Stimulated activated CD4-positive, alpha-beta T cell treated with anti-CD3 and anti-CD28 coated beads, Interleukin-2, amount 100 ng/mL, for 4 hours (primary cell): ENCODE data around the gene ME3.
"Not testable (repeated sequence)": the region's sequence is repeated elsewhere in the genome, so short reads cannot be mapped to it uniquely, and the experiment has no call there.

Source experiments
- DNase-seq: peaks from one replicate; pipeline ENCODE4 v3.0.0-alpha.2; 2020; ENCODE audit warnings: low read depth

ME3 gene

DNA sequence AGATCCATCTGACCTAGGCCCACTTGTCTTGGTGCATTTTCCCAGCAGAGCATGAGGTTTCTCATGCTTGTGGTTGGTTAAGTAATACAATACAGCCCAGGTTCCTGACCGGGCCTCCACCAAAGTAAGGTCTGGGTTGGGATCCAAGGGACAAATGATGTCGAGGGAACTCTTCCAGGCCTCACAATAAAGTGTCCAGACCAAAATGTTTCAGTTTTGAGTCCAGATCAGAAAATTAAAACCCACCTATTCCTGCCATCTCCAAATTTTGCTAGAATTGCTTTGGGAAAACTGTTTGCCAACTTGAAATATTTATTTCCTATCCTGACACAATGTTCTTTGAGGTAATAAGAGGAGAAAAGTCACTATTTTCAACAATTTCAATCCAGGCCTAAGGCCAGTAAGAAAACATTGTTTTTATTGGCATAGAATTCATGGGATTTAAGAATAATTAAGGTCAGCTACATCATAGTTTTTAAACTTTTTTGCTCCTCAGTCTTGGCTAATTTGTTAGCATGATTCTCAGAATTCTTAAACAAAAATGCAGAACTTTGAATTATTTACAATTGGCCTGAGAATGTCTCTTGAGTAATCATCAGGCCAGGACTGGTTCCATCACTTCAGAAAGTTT is 51.4 kb downstream of the ME3 start:
- DNase-seq, result no peak

DNA sequence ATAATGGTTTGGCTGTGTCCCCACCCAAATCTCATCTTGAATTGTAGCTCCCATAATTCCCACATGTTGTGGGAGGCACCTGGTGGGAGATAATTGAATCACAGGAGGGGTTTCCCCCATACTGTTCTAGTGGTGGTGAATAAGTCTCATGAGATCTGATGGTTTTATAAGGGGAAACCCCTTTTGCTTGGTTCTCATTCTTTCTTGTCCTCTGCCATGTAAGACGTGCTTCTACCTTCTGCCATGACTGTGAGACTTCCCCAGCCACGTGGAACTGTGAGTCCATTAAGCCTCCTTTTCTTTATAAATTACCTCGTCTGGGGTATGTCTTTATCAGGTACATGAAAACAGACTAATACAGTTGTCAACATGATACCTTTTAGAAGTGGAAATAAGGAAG is 53.0 kb downstream of the ME3 start:
- not testable (repeated sequence) for DNase-seq

DNA sequence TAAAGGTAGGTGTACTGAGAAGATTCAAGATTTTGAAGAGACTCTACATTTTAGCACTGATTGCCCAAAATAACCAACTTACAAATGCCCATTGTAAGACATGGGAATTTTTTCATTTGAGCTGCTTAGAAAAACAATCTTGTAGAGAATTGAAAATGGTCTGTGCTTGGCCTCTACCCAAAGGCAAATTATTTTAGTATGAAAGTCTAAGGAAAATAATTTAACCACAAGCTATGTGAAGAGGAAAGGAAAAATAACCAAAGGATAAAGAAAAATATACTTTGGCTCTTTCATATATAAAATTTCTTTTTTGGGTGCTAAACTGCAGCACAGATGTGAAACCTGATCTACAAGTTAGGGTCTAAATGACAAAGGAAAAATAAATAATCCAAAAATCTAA is 54.9 kb downstream of the ME3 start:
- no peak for DNase-seq

DNA sequence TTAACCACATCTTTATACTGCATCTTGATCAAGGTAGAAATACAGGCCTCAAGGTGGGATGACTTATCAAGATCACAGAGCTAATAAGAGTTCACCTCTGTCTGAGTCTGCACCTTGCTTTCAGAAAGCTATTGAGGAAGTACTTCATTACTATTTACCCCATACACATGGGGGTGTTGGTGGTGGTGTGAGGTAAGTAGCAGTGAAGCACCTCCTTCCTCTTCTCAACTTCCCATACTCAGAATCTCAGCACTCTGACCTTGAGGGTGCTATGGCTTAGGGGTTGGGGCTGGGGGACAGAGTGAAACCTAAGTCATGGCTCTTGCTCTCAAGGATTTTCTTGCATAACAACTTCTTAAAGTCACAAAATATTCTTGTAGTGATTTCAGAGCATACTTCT is 56.9 kb downstream of the ME3 start:
- no peak for DNase-seq

DNA sequence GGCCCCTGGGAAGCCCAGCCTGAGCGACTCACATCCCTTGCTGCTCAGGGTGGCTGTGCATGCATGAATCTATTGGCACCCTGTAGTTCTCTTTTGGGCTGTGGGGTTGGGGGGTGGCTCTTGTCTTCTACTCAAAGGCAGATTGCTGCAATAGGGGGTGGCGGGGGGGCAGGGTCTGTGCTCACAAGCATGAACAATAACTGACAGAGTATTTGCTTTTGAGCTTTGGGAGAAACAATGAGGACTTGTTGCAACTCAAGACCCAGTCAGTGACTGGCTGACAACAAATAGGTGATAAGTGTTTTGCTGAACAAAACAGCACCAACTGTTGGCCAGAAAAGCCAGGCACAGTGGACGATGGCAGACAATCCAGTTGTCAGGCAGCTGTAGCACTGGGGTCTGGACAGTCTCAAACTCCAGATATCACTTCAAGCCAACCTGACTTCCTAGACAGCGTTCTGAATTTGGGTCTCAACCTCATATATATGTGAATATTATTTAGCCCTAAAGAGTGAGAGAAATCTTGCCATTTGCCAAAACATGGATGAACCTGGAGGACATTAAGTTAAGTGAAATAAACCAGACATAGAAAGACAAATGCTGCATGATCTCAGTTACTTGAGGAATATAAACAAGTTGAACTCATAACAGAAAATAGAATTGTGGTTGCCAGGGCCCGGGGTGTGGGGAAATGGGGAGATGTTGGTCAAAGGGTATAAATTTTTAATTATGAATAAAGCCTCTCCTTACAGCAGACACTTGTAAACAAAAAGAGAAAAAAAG is 61.7 kb downstream of the ME3 start:
- DNase-seq, result no peak

DNA sequence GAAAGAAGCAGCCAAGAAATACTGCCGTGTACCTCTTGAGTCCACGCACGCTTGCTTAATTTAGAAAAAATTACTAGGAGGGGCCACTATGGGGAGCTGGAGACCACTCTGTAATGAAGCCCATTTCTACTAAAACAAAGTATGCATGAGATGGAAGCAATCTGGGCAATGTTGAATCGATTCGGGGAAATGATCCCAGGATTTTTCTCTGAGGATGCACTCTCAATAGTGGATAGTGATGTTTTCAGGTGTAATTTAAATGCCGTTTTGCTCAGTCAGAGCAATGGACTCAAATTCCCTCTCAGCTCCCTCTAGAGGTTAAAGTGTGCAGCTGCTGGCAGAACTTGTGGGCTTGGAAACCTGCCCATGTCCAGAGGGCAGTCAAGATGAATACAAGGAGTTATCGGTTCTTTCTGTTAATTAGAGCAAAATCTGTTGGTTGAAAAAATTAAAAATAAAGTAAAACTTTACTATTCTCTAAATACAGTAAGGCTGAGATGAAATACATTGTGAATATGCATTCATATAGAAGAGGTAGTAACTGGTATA is 64.1 kb downstream of the ME3 start:
- DNase-seq, result peak; percentile 12

DNA sequence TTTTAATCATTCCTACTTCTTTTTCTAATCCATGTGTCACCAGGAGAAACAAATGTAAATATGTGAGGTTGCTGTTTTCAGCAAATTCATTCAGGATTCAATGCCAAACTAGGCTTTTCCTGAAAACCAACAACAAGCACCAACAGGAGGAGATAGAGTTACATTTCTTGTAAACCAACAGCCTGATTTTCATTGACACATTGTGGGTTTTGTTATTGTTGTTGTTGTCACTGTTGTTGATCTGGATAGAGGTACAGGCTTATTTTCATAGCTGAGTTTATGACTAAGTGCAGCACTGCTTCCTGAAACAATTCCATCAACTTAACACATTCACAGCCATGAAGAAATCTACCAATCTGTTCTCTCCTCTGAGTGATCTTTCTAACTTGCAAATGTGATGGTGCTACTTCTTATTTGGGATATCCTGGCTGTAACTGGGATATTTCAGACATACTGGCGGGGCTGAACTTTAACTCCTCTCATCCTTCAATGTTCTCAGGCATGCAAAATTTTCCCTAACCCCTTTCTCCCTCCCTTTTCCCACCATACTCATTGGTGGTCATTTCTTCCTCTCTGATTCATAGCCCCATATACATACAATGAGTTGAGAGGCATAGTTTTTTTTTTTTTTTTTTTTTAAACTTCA is 65.5 kb downstream of the ME3 start:
- no peak for DNase-seq

DNA sequence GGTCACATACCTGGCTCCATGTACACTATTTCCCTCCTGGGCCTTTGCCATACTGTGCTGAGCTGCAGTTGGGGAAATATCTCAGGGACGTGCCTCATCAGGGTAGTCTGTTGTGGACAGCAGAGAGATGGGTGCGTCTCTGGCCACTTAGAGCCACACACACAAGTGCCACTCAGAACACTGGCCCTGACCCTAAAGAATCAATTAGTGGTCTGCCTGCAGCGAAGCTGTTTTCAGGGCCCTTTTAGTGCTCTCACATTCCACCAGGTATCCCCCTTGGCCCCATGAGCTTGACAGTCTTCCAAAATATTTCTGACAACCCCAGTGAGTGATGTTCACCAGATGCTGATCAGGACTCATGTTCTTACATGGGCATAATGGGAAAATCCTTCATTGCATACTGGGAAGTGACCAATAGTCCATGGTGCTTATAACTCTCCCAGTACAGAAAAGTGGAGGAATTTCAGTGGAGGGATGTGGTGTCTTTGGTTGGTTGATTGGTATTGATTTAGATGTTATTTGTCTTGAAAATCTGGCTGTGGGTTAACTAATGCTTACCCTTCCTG is 66.1 kb downstream of the ME3 start:
- DNase-seq, result no peak

DNA sequence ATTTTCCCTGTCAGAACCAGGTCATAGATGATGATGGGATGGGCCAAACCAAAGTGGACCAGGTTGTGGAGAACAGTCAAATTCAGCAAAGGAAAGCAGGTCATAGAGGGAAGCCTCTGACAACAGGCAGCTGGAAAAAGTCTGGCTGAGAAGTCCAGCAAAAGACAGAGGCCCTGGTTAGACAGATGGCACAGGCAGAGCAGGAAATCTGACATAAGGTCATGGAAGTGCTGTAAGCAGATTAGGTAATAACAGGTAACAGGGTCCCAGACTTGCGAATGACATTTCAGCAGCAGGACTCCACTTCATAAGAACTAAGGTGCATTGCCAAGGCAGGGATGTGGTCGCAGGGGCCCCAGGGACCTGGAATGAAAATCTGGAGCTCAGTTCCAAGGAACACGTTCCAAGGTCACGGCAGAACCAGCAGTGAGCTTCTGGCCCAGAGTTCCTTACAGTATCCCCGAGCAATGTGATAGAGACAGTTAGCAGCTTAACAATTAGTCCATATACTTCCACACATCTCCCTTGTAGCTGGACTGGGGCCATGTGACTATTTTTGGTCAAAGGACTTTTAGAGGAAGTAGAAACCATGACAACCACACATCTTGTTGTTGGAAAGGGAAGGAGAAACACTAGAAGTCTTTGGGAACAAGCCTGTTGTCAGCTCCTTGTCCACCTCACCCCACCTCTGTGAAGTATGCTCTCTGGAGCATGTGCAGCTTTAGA is 75.4 kb downstream of the ME3 start:
- DNase-seq, result no peak

DNA sequence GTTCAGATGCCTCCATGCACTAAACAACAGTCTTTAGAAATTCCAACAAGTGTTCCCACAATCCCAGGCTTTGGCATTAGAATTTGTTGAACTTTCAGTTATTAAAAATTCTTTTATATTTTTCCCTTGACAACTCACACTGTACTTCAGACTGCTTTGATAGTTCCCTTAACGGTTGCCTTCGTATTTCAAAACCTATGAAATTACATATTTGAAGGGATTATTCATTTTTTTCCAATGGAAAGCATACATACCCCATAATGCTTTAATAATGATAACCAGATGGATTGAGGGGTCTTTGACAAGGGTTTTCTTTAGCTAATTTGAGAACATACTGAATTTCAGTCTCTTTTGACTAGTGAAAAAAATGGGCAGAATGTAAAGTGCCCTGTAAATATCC is 76.5 kb downstream of the ME3 start:
- DNase-seq, result no peak

DNA sequence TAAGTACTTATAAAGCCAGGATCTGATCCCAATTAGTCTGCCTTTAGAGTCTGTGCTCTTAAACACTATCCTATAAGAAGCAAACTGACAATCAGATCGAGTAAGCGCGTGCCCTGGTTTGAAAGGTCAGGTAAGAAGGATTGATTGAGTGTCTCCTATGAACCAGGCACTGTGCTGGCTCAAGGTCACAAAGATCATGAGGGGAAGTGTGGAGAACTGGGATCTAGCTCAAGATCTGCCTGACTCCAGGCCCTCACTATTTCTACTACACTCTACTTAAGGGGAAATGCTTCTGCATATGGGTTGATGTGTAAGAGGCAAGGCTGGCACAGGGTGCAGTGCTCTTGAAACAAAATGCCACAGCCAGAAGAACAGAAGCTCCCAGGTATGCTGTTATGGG is 77.0 kb downstream of the ME3 start:
- no peak for DNase-seq

DNA sequence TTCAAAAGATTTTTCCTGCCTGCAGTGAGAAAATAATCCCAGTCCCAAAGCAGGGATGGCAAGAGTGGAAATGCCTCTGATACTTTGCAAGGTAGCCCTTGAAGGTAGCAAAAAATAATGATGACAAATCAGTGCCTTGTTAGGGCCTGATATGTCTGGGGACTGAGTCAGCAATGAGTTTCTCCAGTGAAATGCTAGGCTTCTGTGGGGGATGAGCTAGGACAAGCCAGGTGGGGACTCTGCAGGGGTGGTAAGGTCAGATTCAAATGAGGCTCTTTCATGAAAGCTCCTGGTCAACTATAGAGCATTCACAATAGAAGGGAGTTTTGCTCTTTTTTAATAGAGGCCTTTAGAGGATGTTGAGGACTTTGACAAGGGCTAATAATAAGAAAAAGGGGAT is 77.7 kb downstream of the ME3 start:
- no peak for DNase-seq

DNA sequence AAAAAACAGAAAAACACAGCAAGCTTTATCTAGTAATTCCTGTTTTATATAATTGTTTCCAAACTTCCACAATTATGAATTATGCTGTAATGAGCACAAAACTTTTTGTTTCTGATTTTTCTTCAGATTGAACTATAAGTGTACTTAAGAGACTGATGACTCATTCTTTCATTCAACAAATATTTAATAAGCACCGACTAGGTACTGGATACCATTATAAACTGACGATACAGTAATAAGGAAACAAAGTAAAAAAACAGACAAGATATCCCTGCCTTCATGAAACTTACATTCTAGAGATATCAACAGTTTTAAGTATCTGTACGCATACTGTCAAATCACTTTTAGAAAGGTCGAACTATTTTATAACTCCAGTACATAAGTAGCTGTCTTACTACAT is 78.6 kb downstream of the ME3 start:
- DNase-seq, result no peak

DNA sequence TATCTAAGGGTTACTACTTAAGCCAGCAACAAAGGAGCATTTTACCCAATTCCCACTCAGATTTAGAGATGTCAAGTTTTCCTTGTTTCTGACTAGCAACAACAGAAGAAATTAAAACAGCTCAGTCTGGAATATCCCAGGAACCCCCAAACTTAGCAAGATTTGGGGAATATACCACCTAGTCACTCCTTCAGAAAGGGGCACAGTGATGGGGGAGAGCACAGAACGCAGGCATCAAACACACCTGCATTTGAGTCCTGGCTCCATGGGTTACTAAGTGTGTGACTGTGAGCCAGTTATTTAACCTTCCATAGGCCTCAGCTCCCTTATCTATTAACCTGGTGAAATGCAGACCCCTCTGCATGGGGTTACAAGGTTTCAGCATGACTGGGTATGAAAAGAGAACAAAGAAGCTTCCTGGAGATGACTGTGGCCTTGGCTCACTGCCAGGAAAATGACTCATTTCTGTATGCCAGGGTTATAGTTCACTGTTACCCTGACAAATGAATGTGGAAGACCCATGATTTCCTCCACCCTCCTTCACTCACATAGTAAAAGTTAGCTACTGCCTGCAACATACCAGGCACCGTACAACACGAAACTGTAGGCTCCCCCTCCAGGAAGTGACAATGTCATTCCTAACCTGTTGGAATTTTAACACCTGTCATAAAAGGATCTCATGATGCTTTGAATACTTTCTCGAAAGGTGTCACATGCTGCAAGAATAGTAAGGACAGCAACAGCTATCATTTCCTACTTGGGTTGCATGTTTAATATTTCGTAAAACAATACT is 79.6 kb downstream of the ME3 start:
- DNase-seq, result peak; percentile 80

DNA sequence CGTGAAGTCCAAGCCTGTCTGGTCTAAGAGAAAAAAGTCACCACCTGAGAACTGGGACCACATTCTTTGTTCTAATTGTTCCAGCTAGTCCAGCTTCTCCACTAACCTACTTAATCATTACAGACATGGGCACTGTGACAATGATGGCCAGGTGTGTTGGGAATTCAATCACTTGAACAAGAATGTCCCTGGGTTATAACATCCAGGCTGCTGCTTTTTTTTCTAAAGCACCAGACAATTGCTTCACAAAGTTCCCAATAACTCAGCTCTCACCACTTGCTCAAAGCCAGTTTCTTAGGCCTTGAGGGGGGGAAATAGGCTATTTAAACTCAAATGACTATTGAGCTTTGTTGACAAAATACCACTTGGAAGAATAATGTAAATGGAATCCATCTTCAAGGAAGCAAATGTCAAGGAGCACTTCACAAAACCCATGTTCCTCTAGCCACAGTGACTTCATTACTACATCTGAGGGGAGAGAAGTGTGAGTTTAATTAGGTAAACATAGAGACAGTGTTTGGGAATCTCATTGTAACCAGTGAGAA is 80.3 kb downstream of the ME3 start:
- DNase-seq, result no peak

DNA sequence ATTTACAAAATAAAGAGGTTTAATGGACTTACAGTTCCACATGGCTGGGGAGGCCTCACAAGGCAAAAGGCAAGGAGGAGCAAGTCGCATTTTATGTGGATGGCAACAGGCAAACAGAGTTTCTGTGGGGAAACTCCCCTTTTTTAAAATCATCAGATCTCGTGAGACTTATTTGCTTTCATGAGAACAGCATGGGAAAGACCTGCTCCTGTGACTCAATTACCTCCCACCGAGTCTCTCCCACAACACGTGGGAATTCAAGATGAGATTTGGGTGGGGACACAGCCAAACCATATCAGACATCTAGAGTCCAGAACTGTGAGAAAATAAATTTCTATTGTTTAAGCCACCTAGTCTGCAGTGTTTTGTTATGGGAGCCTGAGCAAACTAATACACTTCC is 80.8 kb downstream of the ME3 start:
- no peak for DNase-seq

DNA sequence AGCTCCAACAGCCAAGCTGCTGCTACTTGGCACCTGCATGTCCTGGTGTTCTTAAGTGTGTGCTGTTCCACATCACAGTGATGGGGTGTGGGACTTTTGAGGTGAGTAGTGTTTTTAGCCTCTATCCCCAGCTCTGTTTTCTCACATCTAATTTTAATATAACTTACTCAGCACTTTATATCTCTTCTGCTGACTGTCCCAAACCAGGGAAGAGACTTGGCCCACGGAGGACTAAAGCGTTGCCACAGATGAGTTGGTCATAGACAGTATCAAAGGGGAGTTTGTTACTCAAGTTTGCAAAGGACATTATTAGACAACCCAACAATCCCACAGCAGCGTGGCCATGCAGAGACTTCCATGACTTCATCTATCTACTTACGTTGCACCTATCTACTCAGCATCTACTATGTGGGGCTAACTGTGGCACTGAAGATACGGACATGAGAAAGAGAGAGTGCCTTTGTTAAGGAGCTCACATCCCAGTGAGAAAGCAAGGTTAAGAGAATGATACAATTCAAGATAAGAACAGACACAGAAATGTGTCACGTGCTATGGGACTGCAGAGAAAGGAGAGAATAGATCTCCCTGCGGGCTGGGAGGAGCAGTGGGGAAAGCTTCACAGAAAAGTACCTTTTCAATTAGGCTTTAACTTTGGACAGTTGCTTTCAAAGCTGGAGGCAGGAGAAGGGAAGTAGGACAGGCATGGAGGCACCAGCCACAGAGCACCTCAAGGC is 82.4 kb downstream of the ME3 start:
- no peak for DNase-seq

DNA sequence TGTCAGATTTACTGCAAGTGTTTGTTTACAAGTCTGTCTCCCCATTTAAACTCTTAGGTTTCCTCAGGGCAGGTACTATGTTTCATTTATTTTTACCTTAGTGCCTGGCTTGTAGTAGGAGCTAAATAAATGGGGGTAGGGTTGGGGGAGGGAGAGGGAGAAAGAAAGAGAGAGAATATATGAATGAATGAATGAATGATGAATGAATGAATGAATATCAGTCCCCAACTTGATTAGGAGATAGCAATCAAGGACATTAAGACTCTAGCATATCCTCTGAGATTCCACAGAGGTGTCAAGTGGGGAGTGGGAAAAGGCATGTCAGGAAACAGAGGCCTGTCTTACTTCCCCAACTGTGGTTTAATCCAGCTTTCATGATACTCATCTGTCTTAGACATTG is 83.2 kb downstream of the ME3 start:
- DNase-seq, result no peak

DNA sequence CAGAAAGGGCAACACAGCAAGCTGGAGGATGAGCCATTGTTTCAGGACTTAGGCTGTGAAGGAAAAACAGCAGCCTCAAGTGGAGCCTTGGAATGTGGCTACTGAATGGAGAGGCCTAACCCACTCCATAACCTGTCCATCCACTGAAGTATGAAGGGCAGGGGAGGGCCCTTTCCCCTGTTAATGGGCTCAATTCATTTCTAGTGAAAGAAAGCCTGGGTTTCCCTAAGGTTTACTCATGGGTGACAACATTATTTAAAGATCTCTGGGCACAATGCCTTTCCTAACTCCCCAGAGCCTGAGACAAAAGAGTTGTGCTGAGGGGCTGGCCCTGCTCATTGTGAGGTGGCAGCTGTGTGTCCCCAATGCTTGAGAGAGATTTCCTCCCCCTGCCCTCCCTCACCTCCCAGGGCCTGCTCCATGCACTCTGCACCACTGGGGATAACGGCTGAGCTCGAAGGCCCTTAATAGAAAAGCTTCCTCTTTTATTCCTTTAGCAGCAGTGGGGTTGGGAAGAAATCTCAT is 83.8 kb downstream of the ME3 start:
- no peak for DNase-seq
